SK-N-DZ (cell line): Measurements from ENCODE around the gene PLK1.
"Not testable (repeated sequence)": the region's sequence is repeated elsewhere in the genome, so short reads cannot be mapped to it uniquely, and the experiment has no call there.

Source experiments
- DNase-seq: peaks from one replicate; pipeline ENCODE4 v3.0.0-alpha.2; 2015; ENCODE audit warnings: low spot score

PLK1 gene

DNA sequence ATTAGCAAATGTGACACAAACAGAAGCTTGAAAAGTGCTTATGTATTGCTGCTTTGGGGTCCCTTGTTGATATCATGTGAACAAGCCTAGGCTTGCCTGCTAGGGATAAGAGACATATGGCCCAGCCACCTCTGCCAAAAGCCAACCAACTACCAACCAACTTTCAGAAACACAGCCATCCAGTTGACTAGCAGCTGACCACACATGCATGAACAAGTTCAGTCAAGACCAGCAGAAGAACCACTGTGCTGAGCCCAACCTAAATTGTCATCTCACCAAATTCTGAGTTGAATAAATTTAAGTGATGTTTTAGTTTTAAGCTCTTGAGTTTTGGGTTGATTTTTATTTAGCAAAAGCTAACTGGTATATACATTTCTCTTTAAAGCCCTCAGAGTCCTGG is 30.8 kb downstream of the PLK1 start:
- DNase-seq: no peak

- DNase-seq: no peak
Observed at GRCh38 chr16:23710008-23710407, 31.3 kb downstream of the PLK1 start.

DNA sequence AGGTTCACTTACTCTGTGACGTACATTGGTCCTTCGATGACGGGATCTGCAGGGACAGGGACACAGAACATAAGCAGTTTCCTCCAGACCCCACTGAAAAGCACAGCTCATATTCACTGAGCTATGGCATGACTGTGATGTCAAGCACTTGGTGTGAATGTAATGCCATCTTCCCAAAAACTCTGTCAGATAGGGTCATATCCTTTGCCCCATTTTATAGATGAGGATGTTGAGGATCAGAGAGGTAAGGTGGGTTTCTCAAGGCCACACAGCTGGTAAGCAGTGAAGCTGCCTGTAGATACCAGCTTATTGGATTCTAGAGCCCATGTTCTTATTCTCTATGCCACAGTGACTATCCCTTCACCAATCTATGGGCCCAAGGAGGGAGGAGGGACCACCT is 31.8 kb downstream of the PLK1 start:
- DNase-seq: no peak

- no peak for DNase-seq
Observed at GRCh38 chr16:23711785-23712184, 33.1 kb downstream of the PLK1 start.

DNA sequence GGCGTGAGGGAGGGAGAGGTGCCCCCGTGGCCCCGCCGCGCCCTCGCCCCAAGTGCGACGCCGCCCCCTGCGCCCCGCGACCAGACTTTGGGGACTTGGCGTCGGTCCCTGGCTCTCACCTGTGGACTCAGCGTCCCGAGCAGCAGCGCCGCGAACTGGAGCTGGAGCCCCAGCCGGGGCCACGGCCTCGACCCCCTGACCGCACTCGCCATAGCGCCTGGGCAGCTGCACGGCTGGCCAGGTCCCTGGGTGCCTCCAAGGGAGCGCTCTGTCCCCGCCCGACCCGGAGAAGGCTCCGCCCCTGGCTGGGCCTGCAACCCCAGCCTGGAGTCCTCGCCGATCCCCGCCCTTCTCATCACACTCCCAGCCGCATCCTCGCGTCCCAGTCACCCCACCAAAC is 34.3 kb downstream of the PLK1 start, which contains the start of gene ERN2:
Gene ERN2 (minus strand): TSS at position 247 of the 400 bp plus-strand sequence. CDS start 35 bp downstream, at position 212.
- no peak for DNase-seq

GRCh38 chr16:23716484-23716883 is 37.8 kb downstream of the PLK1 start:
- DNase-seq: no peak

DNA sequence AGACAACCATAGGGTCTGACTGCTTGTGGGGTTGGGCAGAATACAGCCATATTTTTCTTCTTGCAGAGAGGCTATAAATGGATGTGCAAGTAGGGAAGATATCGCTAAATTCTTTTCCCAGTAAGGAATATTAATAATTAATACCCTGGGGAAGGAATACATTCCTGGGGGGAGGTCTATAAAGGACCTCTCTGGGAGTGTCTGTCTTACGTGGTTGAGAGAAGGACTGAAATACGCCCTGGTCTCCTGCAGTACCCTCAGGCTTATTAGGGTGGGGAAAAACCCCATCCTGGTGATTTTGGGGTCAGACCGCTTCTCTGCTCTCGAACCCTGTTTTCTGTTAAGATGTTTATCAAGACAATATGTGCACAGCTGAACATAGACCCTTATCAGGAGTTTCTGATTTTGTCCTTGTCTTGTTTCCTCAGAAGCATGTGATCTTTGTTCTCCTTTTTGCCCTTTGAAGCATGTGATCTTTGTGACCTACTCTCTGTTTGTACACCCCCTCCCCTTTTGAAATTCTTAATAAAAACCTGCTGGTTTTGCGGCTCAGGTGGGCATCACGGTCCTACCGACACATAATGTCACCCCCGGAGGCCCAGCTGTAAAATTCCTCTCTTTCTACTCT is 44.0 kb downstream of the PLK1 start:
- not testable (repeated sequence) for DNase-seq

DNA sequence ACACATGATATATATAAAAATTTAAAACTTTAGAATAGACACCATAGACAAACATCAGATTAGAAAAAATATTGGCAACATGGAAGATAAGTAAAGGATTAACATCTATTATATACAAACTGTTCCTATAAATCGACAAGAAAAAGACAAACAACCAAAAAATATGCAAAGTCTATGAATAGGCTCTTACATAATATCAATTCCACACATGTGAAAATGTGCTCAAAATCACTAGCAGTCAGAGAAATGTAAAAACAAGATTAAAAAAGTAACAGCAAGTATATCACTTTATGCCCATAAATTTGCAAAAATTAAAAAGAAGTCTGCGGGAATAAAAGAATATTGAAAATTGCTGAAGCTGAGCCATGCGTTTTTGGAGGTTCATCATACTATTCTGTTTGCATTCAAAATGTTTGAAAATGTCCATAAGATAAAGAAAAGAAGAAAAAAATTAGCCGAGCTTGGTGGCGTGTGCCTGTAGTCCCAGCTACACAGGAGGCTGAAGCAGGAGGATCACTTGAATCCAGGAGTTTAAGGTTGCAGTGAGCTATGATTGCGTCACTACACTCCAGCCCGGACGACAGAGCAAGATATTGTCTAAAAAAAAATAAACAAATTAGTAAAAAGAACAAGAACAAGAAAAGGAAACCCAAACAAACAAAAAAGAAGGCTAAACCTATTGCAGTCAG is 45.6 kb downstream of the PLK1 start:
- DNase-seq: no peak

- DNase-seq: no peak
Observed at GRCh38 chr16:23724785-23725131, 46.1 kb downstream of the PLK1 start.

DNA sequence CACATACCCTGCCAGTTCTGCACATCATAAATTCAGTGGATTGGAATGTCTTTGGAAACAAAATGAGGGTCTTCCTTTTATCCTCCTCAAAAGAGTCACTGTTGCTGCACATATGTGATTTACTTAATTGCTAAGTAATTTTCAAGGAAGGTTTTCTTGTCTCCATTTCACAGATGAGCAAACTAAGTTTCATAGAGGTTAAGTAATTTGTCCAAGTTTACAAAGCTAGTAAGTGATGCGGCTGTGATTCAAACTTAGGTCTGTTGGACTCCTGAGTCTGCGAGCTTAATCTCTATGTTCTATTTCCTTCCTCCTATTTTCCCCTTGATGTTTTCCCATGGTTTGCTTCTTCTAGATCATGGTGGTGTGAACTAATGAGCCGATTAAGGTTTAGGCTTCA is 48.0 kb downstream of the PLK1 start:
- no peak for DNase-seq

DNA sequence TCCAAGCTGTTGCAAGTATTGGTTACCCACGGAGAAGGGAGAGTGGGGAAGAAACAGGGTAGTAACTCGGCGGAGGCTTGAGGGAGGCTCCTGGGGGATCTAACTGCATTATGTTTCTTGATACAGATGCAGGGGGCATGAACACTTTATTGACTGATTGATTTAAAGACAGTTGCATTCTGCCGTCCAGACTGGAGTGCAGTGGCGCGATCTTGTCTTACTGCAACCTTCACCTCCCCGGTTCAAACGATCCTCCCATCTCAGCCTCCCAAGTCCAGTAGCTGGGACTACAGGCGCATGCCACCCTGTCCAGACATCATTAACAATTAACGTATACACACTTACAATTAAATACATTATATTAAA is 49.4 kb downstream of the PLK1 start:
- DNase-seq: no peak

GRCh38 chr16:23729503-23730424 is 51.1 kb downstream of the PLK1 start:
- DNase-seq: peak; percentile 47

- DNase-seq: no peak
Observed at GRCh38 chr16:23734176-23734893, 55.6 kb downstream of the PLK1 start.

DNA sequence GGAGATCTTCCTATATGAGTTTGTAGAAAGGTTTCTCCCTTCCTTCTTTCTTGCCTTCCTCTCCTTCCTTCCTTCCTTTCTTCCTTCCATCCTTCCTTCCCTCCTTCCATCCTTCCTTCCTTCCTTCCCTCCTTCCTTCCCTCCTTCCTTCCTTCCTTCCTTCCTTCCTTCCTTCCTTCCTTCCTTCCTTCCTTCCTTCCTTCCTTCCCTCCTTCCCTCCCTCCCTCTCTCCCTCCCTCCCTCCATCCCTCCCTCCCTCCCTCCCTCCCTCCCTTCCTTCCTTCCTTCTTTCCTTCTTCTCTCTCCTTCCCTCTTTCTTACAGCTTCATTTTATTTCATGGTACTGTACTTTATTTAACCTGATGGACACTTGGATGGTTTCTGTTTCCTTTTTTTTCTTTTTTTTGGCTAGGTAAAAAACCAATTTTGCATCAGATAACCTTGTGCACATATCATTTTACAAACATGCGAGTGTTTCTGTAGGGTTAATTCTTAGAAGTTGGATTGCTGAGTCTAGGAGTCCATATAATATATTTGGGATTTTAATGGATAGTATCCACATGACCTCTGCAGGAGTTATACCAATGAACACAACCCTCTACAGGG is 58.8 kb downstream of the PLK1 start:
- DNase-seq: not testable (repeated sequence)

- DNase-seq: no peak
Observed at GRCh38 chr16:23739516-23739915, 60.8 kb downstream of the PLK1 start.
